GM10266 (cell line): ENCODE results near the gene CFAP61.

Experiments
- DNase-seq: peaks from one replicate; pipeline ENCODE4 v3.0.0; 2012; ENCODE audit errors: extremely low spot score
- TF ChIP-seq, protein P1 (sequence below): IDR thresholded peaks from 2 replicates; pipeline ENCODE4 v1.5.1; 2012; ENCODE audit warnings: mild to moderate bottlenecking, low read depth; ENCODE audit not compliant: control insufficient read depth, insufficient read depth; ENCODE audit errors: missing control alignments

CFAP61 gene

GRCh38 chr20:20370094-20370575, 317.8 kb downstream of the CFAP61 start:
- DNase-seq, result no peak

DNA sequence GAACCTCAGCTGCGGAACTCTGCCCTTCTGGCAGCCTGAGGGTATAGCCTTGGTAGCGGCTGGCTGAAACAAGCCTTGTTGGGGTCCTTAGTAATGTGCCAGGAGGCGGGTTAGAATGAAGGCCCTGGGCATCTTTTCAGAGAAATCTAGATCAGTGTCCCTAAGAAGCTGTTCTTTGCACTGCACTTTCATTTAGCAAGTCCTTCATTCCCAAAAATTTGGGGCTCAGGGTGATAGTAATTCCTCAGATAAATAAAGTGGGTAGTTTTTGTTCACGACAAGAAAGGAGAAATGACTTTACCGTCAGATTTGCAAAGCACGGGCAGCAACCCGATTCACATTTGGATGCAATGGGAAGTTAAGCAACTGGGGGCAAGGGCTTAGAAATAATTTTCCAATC, 318.8 kb downstream of the CFAP61 start:
- no peak for DNase-seq

More at GRCh38 chr20:20370094-20370575, 317.8 kb downstream of the CFAP61 start:
- TF ChIP-seq, protein P1, sequence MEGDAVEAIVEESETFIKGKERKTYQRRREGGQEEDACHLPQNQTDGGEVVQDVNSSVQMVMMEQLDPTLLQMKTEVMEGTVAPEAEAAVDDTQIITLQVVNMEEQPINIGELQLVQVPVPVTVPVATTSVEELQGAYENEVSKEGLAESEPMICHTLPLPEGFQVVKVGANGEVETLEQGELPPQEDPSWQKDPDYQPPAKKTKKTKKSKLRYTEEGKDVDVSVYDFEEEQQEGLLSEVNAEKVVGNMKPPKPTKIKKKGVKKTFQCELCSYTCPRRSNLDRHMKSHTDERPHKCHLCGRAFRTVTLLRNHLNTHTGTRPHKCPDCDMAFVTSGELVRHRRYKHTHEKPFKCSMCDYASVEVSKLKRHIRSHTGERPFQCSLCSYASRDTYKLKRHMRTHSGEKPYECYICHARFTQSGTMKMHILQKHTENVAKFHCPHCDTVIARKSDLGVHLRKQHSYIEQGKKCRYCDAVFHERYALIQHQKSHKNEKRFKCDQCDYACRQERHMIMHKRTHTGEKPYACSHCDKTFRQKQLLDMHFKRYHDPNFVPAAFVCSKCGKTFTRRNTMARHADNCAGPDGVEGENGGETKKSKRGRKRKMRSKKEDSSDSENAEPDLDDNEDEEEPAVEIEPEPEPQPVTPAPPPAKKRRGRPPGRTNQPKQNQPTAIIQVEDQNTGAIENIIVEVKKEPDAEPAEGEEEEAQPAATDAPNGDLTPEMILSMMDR, result no peak

GRCh38 chr20:20371681-20372080, 319.3 kb downstream of the CFAP61 start:
- no peak for DNase-seq
- TF ChIP-seq, protein P1, result no peak

More for the DNA sequence above, 318.8 kb downstream of the CFAP61 start:
- TF ChIP-seq, protein P1, result no peak

DNA sequence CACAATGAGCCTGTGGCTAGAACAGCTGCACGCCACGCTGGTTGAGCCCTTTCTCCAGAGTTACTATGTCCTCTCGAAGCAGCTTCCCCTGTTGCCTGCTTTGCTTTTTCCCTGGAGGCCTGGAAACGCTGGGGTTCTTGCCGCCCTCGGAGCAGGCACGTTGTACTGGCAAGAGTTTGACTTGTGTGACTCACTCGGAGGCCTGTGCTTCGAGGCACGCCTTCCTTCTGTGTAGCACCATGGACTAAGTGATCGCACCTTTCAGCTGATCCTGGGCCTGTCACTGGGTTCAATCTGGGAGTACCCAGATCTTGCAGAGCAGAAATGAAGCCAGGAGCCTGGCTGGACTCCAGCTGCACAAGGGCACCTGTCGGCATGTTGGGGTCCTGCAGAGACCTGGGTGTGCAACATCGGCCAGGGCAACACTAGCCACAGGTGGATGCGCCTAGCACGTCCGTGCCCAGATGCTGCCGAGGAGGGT, 320.8 kb downstream of the CFAP61 start:
- TF ChIP-seq, protein P1, result no peak
- no peak for DNase-seq

- no peak for DNase-seq
- TF ChIP-seq, protein P1, result no peak
Observed at GRCh38 chr20:20375862-20376261, 323.5 kb downstream of the CFAP61 start.

- TF ChIP-seq, protein P1, result no peak
- DNase-seq, result no peak
Observed at GRCh38 chr20:20386192-20386591, 333.9 kb downstream of the CFAP61 start.

- TF ChIP-seq, protein P1, result no peak
- DNase-seq, result no peak
Observed at GRCh38 chr20:20390393-20390792, 338.1 kb downstream of the CFAP61 start.
